DMS 273 (cell line): ENCODE data around the gene DNM2.
A peak's percentile ranks its signal among the peaks of the same experiment; 100 is the strongest.
"Not testable (repeated sequence)": the region's sequence is repeated elsewhere in the genome, so short reads cannot be mapped to it uniquely, and the experiment has no call there.

Experiments
- DNase-seq: peaks from one replicate; lab custom pipeline; 2025; ENCODE audit not compliant: unreplicated experiment; lab: John Stamatoyannopoulos, UW

DNM2 gene

DNA sequence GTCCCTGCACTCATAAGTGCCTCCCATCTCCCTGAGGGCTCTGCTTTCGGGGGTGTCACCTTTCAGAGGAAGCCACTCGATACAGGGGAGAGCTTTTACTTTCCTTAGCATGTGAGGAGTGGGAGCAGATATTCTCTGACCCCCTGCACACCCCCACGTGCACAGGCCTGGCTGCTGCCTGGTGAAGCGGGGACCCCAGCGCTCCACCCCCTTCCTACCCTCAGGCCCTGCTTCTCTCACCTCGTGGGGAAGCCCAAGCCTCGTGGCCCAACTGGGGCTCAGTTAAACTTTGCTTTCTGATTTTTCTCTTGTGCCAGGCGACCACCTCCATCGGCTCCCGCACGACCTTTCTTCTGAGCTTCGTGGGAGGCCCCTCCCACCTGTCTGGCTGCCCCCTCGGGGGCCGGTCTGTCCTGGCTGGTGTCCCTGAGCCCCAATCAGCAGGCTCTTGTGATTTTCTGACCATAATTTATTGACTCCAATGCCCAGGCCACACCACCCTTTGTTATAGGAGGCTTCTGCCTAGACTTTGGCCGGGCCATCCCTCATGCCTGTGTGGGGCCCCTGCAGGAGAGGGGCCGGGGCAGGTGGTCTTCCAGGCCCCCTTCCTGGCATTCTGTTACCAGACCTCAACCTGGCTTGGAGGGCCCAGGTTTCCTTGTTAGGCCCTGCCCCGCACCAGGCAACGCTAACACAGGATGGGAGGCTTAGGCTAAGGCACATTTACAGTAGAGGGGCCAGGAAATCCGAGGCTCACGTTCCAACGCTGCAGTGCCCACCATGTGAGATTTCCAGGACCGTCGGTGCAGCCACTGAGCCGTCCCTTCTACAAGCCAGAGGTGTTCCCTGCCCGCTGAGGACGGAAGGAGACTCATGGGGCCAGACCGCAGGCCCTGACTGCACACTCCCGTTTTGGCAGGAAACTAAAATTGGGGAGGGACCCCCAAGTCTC lies 114.4 kb downstream of the DNM2 start:
- no peak for DNase-seq

DNA sequence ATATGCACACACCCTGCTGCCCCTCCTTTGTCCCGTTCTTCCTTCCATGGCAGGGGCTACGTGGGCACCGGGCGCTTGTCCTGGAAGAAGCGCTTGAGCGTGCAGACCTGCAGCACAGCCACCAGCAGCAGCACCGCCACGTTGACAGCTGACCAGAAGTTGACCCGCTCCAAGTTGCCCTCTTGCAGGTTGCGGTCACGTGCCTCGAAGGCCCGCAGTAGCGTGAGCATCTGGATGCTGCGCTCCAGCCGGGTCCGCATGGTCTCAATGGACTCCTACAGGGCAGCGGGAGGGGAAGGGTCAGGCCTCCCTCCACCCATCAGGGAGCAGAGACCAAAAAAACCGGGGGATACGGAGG lies 115.0 kb downstream of the DNM2 start:
- no peak for DNase-seq

- no peak for DNase-seq
Measured at GRCh38 chr19:10835089-10835753, 117.3 kb downstream of the DNM2 start.

GRCh38 chr19:10835754-10836478 lies 118.0 kb downstream of the DNM2 start, which contains the start of gene TMED1:
Gene TMED1 (minus strand): TSS chr19:10836212. CDS start chr19:10836191, 21 bp downstream.
- DNase-seq, result peak; percentile 100

DNA sequence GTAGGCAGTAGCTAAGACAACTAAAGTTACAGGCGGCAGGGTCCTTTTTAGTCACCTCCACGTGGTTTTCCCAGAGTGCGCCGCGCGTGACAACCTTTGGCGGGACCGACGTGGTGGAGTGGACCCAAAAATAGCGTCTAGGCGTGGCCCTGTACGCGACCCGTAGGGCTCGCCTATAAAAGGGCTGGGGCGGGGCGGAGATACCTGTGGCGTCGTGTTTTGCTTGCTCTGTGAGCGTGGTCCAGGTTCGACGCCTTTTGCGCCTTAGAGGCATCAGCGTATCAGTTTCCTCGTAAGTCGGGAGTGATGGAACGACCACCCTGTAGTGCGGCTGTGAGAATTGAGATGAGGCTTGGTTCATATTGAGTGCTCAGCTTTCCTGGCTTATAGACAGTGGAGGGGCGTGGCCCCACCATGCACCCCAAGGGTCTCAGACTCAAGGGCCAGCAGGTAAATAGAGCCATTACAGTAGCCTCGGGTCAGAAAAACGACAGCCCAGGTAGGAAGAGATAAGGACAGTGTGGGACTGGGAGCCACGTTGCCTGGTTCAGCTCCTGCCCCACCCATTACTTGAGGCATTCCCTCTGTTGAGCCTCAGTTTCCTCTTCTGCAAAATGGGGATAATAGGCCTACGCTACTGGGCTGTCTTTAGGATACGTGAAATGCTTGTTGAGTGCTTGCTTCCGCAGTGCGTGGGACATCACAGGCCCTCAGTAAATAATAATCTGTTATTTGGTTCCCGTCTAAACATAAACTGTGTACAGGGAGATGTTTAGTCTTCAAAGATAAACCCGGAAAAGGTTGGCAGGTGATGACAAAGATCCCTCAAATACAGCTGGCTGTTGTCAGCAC lies 118.8 kb downstream of the DNM2 start:
- no peak for DNase-seq

DNA sequence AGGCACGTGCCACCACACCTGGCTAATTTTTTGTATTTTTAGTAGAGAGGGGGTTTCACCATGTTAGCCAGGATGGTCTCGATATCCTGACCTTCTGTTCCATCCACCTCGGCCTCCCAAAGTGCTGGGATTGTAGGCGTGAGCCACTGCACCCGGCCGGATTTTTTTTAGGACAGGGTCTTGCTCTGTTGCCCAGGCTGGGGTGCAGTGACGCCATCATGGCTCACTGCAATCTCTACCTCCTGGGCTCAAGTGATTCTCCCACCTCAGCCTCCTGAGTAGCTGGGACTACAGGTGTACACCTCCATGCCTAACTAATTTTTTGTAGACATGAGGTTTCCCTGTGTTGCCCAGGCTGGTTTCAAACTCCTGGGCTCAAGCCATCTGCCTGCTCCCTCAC lies 119.8 kb downstream of the DNM2 start:
- not testable (repeated sequence) for DNase-seq

DNA sequence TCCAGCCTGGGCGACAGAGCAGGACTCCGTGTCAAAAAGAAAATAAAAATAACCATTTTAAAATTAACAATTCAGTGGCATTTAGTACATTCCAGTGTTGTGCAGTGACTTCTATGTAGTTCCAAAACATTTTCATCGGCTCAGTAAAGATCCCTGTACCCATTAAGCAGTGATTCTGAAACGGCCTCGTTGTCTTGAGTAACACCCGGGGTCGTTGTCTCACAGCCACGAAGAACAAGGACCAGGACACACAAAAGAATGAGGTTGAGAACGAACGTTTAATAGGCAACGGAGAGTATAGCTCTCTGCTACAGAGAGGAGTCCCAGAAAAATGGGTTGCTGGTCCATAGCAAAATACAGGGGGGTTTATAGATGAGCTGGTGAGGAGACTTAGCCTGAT lies 120.5 kb downstream of the DNM2 start:
- DNase-seq, result no peak

- DNase-seq, result no peak
Measured at GRCh38 chr19:10839114-10840050, 121.5 kb downstream of the DNM2 start.

- no peak for DNase-seq
Measured at GRCh38 chr19:10842788-10843187, 124.9 kb downstream of the DNM2 start.

GRCh38 chr19:10846500-10847202 lies 128.8 kb downstream of the DNM2 start:
- DNase-seq, result no peak

GRCh38 chr19:10848230-10848856 lies 130.5 kb downstream of the DNM2 start, which contains the start of gene C19orf38:
Gene C19orf38 (plus strand): TSS chr19:10848415. CDS start chr19:10848509, 94 bp downstream.
- peak; percentile 58 for DNase-seq

DNA sequence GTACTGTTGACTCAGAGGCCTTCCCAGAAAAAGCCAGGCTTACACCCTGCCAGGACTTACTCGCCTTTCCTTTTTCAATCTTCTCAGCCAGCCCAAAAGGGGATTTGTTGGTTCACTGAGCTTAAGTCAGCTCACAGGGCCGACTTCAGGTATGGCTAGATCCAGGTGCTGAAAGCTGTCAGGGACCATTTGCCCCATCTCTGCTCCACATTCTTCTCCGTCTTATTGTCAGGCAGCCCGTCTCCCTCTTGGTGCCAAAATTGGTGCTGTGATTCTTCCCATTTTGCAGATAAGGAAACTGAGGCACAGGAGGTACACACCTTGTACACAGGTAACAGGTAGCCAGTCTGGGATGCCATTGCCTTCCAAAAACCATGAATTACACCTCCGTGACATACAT lies 132.8 kb downstream of the DNM2 start:
- no peak for DNase-seq

DNA sequence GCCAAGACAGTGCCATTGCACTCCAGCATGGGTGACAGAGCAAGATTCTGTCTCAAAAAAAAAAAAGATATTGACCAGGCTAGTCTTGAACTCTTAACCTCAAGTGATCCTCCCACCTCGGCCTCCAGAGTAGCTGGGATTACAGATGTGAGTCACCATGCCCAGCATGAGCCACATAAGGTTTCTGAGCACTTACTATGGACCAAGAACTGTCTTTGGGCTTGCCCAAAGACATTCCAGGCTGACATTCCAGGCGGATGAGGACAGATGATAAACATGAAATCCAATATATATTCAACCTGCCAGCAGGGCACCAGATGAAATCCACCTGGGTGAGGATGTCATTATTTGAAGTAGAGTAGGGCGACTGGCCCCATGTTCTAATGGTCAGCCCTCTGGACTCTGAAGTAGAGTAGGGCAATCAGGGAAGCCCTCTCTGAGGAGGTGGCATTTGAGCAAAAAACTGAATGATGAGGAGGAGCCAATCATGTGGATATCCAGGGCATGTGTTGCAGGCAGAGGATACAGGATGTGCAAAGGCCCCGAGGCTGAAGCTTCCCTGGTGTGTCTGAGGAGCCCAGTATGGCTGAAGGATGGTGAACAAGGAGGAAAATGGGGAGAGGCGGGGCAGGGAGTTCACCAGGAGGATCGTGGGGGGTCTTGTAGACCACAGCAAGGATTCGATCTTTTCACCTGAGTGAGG lies 134.4 kb downstream of the DNM2 start:
- peak; percentile 39 for DNase-seq

DNA sequence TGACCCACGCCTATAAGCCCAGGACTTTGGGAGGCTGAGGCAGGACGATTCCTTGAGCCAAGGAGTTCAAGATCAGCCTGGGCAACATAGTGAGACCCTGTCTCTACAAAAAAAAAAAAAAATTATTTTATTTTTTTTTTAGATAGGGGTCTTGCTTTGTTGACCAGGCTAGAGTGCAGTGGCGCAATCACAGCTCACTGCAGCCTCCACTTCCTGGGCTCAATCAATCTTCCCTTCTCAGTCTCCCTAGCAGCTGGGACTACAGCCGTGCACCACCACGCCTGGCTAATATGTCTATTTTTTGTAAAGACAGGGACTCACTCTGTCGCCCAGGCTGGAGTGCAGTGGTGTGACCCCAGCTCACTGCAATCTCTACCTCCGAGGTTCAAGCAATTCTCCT lies 135.1 kb downstream of the DNM2 start:
- no peak for DNase-seq

DNA sequence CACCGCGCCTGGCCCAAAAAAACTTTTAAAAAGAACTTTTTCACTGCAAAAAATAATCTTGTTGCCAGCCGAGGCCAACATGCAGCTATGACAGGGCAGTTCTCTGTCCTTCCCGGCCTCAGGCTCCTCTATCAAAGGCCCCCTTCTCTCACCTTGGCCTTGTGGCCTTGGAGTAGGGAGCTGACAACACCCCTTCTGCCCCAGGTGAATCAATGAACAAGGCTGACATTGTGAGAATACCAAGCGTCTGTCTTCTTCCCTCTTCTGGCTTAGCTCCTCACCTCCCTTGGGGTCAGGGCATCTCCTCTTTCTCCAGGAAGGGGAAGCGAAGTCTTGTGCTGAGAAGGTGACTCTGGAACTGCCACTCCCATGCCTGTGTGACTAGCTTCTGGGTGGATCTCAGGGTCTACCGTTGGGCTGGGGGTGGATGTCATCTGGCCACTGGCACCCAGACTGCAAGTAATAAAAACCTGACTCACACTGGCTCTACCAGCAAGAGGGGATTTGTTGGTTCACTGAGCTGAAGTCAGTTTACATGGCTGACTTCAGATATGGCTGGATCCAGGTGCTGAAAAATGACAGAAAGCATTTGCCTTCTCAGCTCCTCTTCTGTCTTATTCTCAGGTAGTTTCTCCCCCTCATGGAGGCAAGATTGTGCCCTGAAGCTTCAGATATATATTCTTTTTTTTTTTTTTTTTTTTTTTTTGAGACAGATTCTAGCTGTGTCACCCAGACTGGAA lies 136.6 kb downstream of the DNM2 start:
- DNase-seq, result no peak

DNA sequence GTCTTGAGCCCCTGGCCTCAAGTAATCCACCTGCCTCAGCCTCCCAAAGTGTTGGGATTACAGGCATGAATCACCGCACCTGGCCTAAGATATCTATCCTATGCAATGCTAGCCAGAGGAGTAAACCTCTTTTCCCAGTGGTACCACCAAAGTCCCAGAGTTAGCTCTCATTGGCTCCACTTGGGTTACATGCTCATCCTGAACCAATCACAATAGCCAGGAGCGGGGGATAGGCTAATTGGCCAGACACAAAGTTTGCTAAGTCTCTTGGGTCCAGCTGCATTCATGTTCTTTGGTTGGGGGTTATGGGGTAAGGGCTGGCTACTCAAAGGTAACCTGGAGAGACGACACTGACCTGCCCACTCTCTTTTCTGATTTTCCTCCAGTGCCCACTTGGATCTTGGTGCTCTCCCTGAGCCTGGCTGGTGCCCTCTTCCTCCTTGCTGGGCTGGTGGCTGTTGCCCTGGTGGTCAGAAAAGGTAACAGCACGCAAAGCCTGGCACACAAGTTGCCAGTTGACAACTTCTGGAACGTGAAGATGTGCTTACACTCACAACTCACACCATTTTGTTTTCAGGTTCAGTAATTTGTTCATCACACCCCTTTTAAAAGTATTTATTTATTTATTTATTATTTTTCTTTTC lies 138.1 kb downstream of the DNM2 start:
- DNase-seq, result peak; percentile 70

GRCh38 chr19:10856899-10857298 lies 139.0 kb downstream of the DNM2 start:
- DNase-seq, result not testable (repeated sequence)
